GM23338 (cell line): ENCODE measurements around the gene HOATZ.

Experiments used
- CREB1 ChIP-seq: fragments of 250-450 bp; sonication (Bioruptor Pico); IDR thresholded peaks from 2 replicates; pipeline ENCODE4 v1.5.0; 2020; ENCODE audit warnings: low read depth, mild to moderate bottlenecking, moderate library complexity
- ETS1 ChIP-seq: IDR thresholded peaks from 2 replicates; pipeline ENCODE4 v1.6.1; 2016; ENCODE audit warnings: antibody characterized with exemption
- EZH2 ChIP-seq: fragments of 200-600 bp; sonication (generic); IDR thresholded peaks from one replicate; pipeline ENCODE4 v1.8.0; 2017; ENCODE audit warnings: antibody characterized with exemption, mild to moderate bottlenecking, low read depth; ENCODE audit not compliant: unreplicated experiment
- EZH2phosphoT487 ChIP-seq: fragments of 200-600 bp; sonication (generic); IDR thresholded peaks from one replicate; pipeline ENCODE4 v1.8.1; 2018; ENCODE audit warnings: antibody characterized with exemption; ENCODE audit not compliant: unreplicated experiment
- JUNB ChIP-seq: IDR thresholded peaks from one replicate; pipeline ENCODE4 v1.6.1; 2016; ENCODE audit warnings: antibody characterized with exemption; ENCODE audit not compliant: unreplicated experiment
- POLR2AphosphoS5 ChIP-seq: IDR thresholded peaks from 2 replicates; pipeline ENCODE4 v1.6.1; 2016; ENCODE audit warnings: antibody characterized with exemption, low read depth
- REST ChIP-seq: IDR thresholded peaks from one replicate; pipeline ENCODE4 v1.6.1; 2018; ENCODE audit warnings: antibody characterized with exemption; ENCODE audit not compliant: unreplicated experiment
- STAT1 ChIP-seq: IDR thresholded peaks from one replicate; pipeline ENCODE4 v1.6.1; 2016; ENCODE audit warnings: antibody characterized with exemption; ENCODE audit not compliant: unreplicated experiment
- ZNF114 ChIP-seq: fragments of 250-450 bp; sonication (Bioruptor Pico); IDR thresholded peaks from 2 replicates; pipeline ENCODE4 v1.5.0; 2020; ENCODE audit warnings: mild to moderate bottlenecking, moderate library complexity
- ZNF462 ChIP-seq: fragments of 250-450 bp; sonication (Bioruptor Pico); IDR thresholded peaks from 2 replicates; pipeline ENCODE4 v1.5.0; 2020; ENCODE audit warnings: mild to moderate bottlenecking, moderate library complexity
- TF ChIP-seq, protein P1 (sequence below), 2 experiments: fragments of 200-600 bp in 1 of 2; sonication (generic) in 1 of 2; conservative IDR thresholded peaks; 2 replicates each; pipeline versions ENCODE4 v1.5.1 to v1.6.1; 2016 to 2017; ENCODE audit warnings: antibody characterized with exemption in 2 of 2, low read depth in 2 of 2, mild to moderate bottlenecking in 2 of 2, moderate library complexity in 1 of 2

DNA sequence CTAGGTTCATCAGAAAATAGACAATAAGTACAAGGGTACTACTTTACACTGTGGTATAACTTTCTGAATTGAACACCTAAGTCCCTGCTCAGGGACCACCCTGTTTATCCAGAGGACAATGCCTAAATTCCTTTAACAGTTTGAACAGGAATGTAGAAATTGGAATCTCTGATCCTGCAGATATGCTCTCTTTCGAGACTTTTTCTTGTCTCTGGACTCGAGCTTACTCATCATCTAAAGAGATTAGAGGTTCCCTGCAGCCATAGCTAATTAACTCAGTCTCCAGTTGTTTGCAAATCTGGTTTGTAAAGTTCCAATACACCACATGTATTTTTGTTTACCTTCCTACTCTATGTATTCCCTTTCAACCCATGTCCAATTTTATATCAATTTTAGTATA lies 1.0 kb downstream of the HOATZ start:
- TF ChIP-seq POLR2AphosphoS5: no peak
- TF ChIP-seq ZNF114 (CRISPR knock-in tag): no peak
- TF ChIP-seq, protein P1, sequence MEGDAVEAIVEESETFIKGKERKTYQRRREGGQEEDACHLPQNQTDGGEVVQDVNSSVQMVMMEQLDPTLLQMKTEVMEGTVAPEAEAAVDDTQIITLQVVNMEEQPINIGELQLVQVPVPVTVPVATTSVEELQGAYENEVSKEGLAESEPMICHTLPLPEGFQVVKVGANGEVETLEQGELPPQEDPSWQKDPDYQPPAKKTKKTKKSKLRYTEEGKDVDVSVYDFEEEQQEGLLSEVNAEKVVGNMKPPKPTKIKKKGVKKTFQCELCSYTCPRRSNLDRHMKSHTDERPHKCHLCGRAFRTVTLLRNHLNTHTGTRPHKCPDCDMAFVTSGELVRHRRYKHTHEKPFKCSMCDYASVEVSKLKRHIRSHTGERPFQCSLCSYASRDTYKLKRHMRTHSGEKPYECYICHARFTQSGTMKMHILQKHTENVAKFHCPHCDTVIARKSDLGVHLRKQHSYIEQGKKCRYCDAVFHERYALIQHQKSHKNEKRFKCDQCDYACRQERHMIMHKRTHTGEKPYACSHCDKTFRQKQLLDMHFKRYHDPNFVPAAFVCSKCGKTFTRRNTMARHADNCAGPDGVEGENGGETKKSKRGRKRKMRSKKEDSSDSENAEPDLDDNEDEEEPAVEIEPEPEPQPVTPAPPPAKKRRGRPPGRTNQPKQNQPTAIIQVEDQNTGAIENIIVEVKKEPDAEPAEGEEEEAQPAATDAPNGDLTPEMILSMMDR (conservative IDR thresholded peaks at IDR 0.05; ENCODE audit: low read depth in 2 of 2): no peak
- no peak for TF ChIP-seq EZH2
- TF ChIP-seq EZH2phosphoT487: no peak
- no peak for TF ChIP-seq JUNB
- TF ChIP-seq REST: no peak
- TF ChIP-seq ZNF462 (CRISPR knock-in tag): no peak
- TF ChIP-seq CREB1 (CRISPR knock-in tag): no peak
- no peak for TF ChIP-seq ETS1
- TF ChIP-seq STAT1: no peak
